Activated CD4-positive, alpha-beta T cell treated with anti-CD3 and anti-CD28 coated beads, Interleukin-2, Interleukin-6, amounts not matched to agents 100 ng/mL and 50 ng/mL, durations not matched to agents 16 hours and 8 hours (primary cell): Measurements from ENCODE around the gene LCMT1.
"Not testable (repeated sequence)": the region's sequence is repeated elsewhere in the genome, so short reads cannot be mapped to it uniquely, and the experiment has no call there.

Experiments used
- DNase-seq: peaks from one replicate; pipeline ENCODE4 v3.0.0-alpha.2; 2020

The LCMT1 gene

DNA sequence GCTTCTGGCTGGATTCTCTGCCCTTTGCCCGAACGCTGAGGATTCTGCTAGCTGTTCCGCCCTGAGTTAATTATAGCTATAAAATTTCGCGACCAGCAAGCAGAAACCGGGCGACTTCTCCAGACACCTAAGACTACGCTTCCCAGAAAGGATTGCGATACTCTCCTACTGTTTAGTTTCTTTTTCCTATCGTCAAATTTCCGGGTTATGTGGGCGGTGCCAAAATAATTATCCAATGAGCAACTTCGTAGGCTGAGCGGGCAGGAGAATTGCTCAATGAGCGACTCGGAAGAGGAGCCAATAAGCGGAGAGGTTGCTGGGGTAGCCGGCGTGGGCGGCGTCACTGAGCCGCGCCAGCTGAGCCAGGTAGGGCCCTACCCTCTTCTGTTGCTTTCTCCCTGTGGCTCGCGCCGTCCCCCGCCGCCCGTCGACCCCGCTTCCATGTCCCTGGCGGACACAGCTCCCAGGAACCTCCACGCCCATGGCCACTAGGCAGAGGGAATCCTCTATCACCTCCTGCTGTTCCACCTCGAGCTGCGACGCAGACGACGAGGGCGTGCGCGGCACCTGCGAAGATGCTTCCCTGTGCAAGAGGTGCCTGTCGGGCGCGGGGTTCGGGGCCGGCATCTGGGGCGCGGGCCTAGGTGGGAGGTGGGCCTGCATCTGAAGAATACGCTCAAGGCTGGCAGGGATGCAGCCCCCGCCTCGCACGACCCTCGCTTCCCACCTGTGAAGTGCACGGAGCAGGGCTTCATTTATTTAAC lies at the start of gene LCMT1:
LCMT1 (plus strand) TSS at position 340 of the 764 bp plus-strand sequence; CDS start at position 482, 142 bp downstream.
- DNase-seq: peak; percentile 97

- no peak for DNase-seq
Measured at GRCh38 chr16:25063102-25063501, 48.4 kb upstream of the LCMT1 start.

DNA sequence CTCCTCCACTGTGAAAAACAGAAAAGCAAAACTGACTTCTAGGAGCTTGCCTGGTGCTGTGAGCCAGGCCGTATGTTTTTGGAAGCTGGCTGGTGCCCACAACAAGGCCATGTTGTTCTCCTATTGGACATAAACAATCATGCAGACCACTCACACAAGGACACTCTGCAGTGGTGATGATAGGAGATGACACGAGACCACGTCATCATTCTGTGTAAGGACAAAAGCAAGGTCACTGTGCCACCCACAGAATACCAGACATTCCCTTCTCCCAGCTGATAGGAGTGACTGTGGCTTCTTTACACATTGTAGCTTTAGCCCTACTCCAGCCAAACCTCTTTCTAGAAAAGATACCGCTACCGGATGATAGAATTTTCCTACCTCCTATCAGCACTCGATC lies 47.7 kb upstream of the LCMT1 start:
- DNase-seq: no peak

DNA sequence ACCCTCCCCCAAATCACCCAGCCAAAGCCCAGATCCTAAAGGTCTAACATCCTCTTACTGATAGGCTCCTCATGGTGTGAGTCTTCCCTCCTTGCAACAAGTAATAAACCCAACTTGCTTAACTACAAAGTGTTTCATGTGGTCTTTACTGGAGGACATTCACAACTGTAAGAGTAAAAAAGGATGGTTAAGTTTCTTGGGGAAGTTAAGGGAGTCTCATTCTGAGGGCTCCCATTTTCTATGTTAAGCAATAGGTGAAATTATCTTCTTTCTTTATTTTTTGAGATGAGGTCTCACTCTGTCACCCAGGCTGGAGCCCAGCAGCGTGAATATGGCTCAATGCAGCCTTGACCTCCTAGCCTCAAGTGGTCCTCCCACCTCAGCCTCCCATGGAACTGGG lies 47.3 kb upstream of the LCMT1 start:
- not testable (repeated sequence) for DNase-seq

DNA sequence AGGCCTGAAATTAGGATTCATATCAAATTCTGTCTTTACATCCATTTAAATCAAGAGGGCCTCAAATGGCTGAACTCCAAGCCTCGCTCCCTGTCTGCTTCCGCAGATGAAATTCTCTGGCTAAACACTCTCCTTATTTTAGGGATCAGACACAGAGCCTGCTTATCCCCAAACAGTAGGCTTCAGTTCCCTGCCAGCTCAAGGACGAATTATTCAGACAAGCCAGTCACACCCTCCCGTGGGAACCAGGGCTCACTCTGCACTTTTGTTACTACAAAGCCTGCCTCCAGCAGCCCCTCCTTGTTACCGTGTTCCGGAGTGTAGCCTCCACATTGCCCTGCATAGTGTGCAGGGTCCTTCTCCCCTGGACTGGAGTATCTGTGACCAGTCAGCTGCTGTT lies 46.6 kb upstream of the LCMT1 start:
- DNase-seq: no peak

DNA sequence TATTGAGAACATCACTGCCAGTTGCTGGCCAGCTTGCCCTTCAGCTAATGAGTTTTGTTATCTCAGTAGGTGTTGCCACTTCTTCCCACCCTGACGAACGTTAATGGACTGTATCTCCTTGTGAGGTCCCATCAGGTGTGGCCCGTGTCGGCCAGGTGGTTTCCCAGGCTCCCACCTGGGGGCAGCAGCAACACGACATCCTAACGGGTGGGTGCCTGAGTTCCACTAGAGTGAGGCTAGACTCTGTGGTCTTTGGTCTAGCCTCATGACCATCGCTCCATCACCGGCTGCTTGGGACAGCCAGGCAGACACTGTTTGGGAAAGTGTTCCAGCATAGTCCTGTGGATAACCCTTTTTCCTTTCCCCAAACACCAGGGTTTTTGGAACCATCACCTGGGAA lies 45.6 kb upstream of the LCMT1 start:
- no peak for DNase-seq

DNA sequence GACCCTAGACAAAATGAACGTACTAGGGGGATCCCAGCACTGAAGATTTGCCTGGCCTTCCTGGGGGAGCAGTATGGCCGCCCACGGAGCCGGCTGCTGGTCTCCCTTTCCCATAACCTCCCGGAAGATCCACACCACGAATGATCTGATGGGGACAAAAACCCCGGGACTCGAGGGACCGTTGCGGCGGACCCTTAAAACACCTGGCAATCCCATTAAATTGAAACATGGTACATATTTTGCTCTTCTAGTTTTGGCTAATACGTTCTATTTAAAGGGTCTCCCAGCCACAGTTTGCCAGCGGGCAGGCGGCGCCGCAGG lies 45.2 kb upstream of the LCMT1 start:
- DNase-seq: no peak

GRCh38 chr16:25066747-25067631 lies 44.6 kb upstream of the LCMT1 start:
- peak; percentile 84 for DNase-seq

GRCh38 chr16:25073854-25074253 lies 37.7 kb upstream of the LCMT1 start:
- no peak for DNase-seq

GRCh38 chr16:25078386-25078978 lies 33.1 kb upstream of the LCMT1 start:
- DNase-seq: no peak

DNA sequence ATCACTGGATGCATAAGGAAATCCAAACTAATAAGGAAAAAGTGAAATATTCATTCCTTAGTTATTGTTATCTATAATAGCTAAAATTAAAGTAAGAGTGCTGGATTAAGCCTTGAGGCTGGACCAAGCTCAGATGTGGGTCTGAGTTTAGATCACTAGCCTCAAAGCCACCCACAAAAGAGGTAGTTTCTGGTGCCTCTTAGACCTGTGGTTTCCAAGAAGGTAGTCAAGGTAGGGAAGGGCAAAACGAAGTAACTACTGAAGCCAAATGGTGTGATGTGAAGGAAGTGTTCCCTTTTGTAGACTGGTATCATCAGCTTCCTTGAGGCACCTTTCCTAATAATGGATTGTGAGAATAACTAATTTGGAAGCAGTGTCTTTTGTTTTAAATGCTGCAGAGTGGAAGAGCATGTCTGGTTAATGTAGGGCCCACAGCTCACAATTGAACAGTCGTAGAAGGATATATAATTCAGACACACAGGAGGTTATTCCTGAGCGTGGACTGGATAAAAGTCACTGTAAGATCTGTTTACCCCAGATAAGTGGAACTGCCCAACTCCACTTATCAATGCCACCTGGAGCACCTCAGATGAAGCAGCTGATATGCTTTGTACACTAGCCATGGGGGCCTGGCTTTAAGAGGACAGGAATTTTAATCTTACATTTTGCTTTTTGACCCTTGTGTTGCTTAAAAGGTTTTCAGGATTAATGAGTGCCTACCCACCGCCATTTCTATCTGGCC lies 31.7 kb upstream of the LCMT1 start:
- no peak for DNase-seq

- no peak for DNase-seq
Measured at GRCh38 chr16:25080420-25081131, 31.0 kb upstream of the LCMT1 start.

DNA sequence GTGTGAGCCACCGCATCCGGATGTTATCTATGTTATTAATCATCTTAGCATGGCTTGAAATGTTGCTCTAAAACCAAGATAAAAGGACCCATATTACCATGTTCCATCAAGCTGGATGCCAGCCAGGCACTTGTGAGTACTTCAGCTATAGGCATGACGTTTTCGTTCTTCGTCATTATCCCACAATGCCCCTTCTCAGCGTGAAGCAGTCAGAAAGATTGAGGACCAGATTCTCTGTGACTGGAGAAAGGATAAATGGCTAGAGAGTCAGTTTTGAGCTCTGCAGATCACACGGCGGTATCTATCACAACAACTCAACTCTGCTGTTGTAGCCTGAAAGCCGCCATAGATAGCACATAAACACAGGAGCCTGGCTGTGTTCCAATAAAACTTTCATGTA lies 29.8 kb upstream of the LCMT1 start:
- DNase-seq: no peak

DNA sequence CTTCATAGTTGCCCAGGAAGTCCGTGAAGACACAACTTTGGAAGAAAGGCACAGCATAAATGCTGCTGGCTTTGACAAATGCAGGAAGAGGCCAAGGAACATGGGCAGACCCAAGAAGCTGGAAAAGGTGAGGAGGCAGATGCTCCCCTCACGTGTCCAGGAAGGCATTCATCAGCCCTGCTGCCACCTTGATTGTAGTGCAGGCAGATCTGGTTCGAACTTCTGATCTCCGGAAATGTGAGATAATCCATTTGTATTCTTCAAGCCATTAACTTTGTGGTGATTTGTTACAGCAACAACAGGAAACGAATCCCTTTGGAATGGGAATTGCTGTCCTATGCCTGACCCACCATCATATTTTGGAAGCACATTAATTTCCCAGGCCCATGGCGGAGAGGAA lies 28.5 kb upstream of the LCMT1 start:
- DNase-seq: no peak

DNA sequence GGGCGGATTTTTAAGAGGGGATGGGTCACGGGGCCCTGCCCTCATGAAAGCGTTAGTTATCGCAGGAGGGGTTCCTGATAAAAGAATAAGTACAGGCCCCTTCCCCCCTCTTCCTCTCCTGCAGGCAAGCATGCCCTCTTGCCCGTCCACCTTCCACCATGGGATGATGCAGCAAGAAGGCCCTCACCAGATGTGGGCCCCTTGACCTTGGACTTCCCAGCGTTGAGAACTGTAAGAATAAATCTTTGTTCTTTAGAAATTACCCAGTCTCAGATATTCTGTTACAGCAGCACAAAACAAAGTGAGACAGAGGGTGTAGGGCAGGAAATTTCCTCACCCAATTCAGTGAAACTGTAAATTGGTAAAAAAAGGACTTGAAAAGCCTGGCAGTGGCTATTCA lies 27.8 kb upstream of the LCMT1 start:
- no peak for DNase-seq

GRCh38 chr16:25084797-25085196 lies 26.7 kb upstream of the LCMT1 start:
- DNase-seq: no peak

- DNase-seq: no peak
Measured at GRCh38 chr16:25087761-25088160, 23.8 kb upstream of the LCMT1 start.

GRCh38 chr16:25089351-25089750 lies 22.2 kb upstream of the LCMT1 start:
- DNase-seq: no peak

DNA sequence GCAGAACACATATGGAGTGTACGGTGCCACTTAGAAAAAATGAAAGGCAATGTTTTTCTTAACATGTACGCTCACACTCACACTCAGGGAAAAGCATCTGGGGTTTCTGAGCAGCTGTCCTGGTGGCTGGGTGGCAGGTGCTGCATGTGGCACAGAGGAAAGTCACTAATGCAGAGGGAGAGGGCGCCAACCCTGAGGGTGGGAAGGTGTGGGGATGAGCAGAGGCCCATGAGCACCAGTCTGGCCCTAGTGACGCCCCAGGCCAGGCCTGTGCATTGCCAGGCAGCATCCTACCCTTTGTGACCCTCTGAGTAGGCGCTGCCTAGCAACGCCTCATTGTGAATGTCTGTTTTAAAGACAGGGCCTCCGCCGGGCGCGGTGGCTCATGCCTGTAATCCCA lies 19.1 kb upstream of the LCMT1 start:
- no peak for DNase-seq

DNA sequence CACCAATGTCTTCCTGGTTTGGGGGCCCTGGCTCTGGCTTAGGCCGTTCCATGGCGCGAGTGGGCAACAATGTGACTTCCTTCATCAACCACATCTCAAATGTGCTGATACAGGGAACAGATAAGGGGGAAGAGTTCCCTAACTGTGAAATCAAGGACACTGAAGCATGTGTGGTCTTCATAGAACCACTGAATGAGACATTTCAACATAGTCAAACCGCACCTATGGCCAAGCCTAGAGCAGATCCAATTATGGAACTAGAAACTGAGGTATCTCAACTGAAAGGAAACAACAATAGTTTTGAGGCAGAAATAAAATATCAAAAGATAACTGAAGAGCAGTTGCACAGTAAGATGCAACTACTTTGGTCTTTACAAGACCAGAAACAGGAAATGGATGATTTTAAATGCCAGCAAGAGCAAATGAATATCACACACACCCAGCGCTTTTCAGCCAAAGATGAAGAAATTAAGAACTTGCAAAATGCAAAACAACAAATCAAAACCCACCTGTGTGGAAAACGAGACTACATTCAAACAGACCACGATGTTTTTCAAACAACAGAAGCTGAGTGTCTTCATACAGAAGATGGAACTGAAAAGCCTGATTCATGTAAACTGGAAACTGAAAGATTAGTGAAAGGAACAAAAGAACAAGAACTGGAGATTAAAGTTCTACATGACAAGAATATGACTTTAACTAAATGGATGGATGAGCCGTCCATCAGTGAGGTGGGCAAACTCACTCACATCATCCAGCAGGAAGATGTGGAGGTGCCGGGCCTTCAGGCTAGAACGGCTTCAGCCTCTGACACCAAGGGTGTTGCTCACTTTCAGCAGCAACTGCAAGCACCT lies 18.1 kb upstream of the LCMT1 start:
- peak; percentile 44 for DNase-seq

- no peak for DNase-seq
Measured at GRCh38 chr16:25094596-25094995, 16.9 kb upstream of the LCMT1 start.

DNA sequence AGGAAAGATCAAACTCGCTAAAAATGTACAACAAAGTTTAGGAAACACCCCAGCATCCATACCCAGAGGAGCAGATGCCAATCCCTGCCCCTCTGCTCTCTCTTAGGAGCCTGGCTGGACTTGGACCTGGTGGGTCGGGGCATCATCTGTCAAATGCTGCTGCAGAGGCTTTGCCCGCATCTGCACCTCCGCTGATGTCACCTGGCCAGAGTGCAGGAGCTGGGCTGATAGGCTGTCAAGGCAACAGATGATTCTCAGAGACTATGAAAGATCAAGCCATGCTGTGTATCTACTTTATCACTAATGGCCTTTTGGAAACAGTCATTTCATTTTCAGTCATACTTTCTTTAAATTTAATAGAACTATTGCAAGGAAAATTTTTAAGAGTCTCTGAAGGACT lies 15.9 kb upstream of the LCMT1 start:
- no peak for DNase-seq
